ENCODE measurements around the gene ELAPOR1.

Gene ELAPOR1

GRCh38 chr1:109161858-109162606 is 48.1 kb downstream of the ELAPOR1 start:
- DNase-seq (ENCODE audit: low spot score) = peak; percentile 48
- no peak for TF ChIP-seq CTCF (IDR thresholded peaks at IDR 0.05; ENCODE audit: extremely low read depth, missing control alignments)

- DNase-seq (ENCODE audit: low spot score) = no peak
- no peak for TF ChIP-seq CTCF (IDR thresholded peaks at IDR 0.05; ENCODE audit: extremely low read depth, missing control alignments)
Observed at GRCh38 chr1:109162626-109163025, 48.7 kb downstream of the ELAPOR1 start.

DNA sequence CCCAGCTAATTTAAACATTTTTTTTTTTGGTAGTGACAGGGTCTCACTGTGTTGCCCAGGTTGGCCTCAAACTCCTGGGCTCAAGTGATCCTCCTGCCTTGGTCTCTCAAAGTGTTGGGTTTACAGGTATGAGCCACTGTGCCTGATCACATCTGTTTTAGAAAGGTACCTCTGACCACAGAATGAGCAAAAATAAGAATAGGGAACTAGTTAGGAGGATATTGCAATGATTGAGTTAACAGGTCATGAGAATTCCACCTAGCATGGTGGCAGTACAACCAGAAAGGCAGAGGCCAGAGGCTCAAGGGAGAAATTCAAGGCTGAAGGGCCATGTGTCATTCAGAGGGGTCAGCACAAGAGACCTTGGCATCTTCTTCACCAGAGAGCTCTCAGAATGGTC is 49.6 kb downstream of the ELAPOR1 start:
- no peak for DNase-seq (ENCODE audit: low spot score)
- no peak for TF ChIP-seq CTCF (IDR thresholded peaks at IDR 0.05; ENCODE audit: extremely low read depth, missing control alignments)
